Fibroblast of lung (primary cell): ENCODE data around the gene SYMPK. TPM values are rescaled to one million over a fixed set of nuclear protein-coding genes. Genes with fewer than 3 reads are reported as not detected.

ENCODE experiments used
- DNase-seq, 2 donors: peaks; one replicate each; pipeline versions ENCODE4 v3.0.0 to v3.0.0-alpha.2; 2010; ENCODE audit warnings: low read depth in 2 of 2
- H2AFZ ChIP-seq: 2 replicates; pipeline ENCODE4 v1.5.1; 2012; ENCODE audit warnings: low read length, control low read depth, inconsistent platforms
- H3K27ac ChIP-seq: 2 replicates; pipeline ENCODE4 v1.5.1; 2011; ENCODE audit warnings: low read length, control low read depth; ENCODE audit not compliant: insufficient read depth
- H3K27me3 ChIP-seq: 2 replicates; pipeline ENCODE4 v1.5.1; 2011; ENCODE audit warnings: mild to moderate bottlenecking, low read length; ENCODE audit not compliant: control insufficient read depth, insufficient read depth
- H3K36me3 ChIP-seq: 2 replicates; pipeline ENCODE4 v1.5.1; 2011; ENCODE audit warnings: low read length; ENCODE audit not compliant: control insufficient read depth, insufficient read depth
- H3K4me1 ChIP-seq: 2 replicates; pipeline ENCODE4 v1.5.1; 2011; ENCODE audit warnings: low read length; ENCODE audit not compliant: control insufficient read depth, insufficient read depth; ENCODE audit errors: extremely low read depth
- H3K4me2 ChIP-seq: 2 replicates; pipeline ENCODE4 v1.5.1; 2011; ENCODE audit warnings: low read length, control low read depth; ENCODE audit not compliant: insufficient read depth; ENCODE audit errors: extremely low read depth
- H3K4me3 ChIP-seq, 4 experiments: fragments of 200-600 bp in 1 of 4; sonication (generic) in 1 of 4; replicated peaks in 1 of 4; 2 replicates each; pipeline ENCODE4 v1.5.1; 2011 to 2016; ENCODE audit warnings: low read length in 4 of 4, low read depth in 3 of 4, mild to moderate bottlenecking in 3 of 4, control low read depth in 2 of 4, inconsistent platforms in 1 of 4, mixed read lengths in 1 of 4; ENCODE audit not compliant: insufficient read depth in 1 of 4; ENCODE audit errors: control extremely low read depth in 1 of 4
- H3K79me2 ChIP-seq: 2 replicates; pipeline ENCODE4 v1.5.1; 2012; ENCODE audit warnings: mild to moderate bottlenecking, low read length, inconsistent platforms; ENCODE audit not compliant: control insufficient read depth, insufficient read depth
- H3K9ac ChIP-seq: 2 replicates; pipeline ENCODE4 v1.5.1; 2011; ENCODE audit warnings: mild to moderate bottlenecking, low read length, control low read depth; ENCODE audit not compliant: insufficient read depth
- H3K9me3 ChIP-seq: 2 replicates; pipeline ENCODE4 v1.5.1; 2012; ENCODE audit warnings: low read depth, low read length; ENCODE audit not compliant: control insufficient read depth, insufficient read depth
- H4K20me1 ChIP-seq: 2 replicates; pipeline ENCODE4 v1.5.1; 2011; ENCODE audit warnings: low read length; ENCODE audit not compliant: control insufficient read depth, insufficient read depth; ENCODE audit errors: extremely low read depth
- CTCF ChIP-seq, 2 donors: IDR thresholded peaks in 1 of 2; conservative IDR thresholded peaks in 1 of 2; 1 replicate in 1 of 2; 2 replicates in 1 of 2; pipeline ENCODE4 v1.5.1; 2011 to 2012; ENCODE audit warnings: low read length in 2 of 2, control low read depth in 1 of 2, inconsistent platforms in 1 of 2, low read depth in 1 of 2, mild to moderate bottlenecking in 1 of 2
- EZH2 ChIP-seq: IDR thresholded peaks from 2 replicates; pipeline ENCODE4 v1.5.1; 2012; ENCODE audit warnings: low read length, control low read depth, mild to moderate bottlenecking; ENCODE audit errors: missing control alignments
- polyA plus RNA-seq, 2 donors: library from polyadenylated mRNA; depleted of rRNA in 1 of 2; stranded (reverse) in 1 of 2; unstranded in 1 of 2; fragments of >200 nt; gene quantifications; 2 replicates each; pipeline ENCODE4 v1.2.1, GENCODE V29; 2011 to 2012; ENCODE audit warnings: missing spikeins in 1 of 2
- total RNA-seq: library from RNA; depleted of rRNA; stranded (reverse); fragments of >200 nt; gene quantifications from 2 replicates; pipeline ENCODE4 v1.2.1, GENCODE V29; 2014

Gene SYMPK
- total and polyA plus RNA-seq, 2 donors (not counting 1 experiment from before 2014, with no cell fraction given) = 32.2 to 48.2 TPM

- peaks cover 2% of the 10 kb centered on the region for H3K4me1 ChIP-seq
- H2AFZ ChIP-seq = no peak overlapping the region
- H3K36me3 ChIP-seq = peaks cover 33% of the 10 kb centered on the region
- no peaks in the 10 kb centered on the region for H3K79me2 ChIP-seq
- no peak overlapping the region for H3K4me3 ChIP-seq
- H3K9me3 ChIP-seq = no peaks in the 10 kb centered on the region
- H3K27me3 ChIP-seq = no peaks in the 10 kb centered on the region
- no peaks in the 10 kb centered on the region for H4K20me1 ChIP-seq
- no peak overlapping the region for H3K27ac ChIP-seq
- H3K4me2 ChIP-seq = no peak overlapping the region
- H3K9ac ChIP-seq = no peak overlapping the region
- DNase-seq = no peak
- TF ChIP-seq CTCF (conservative IDR thresholded peaks at IDR 0.05 in 1 of 2, IDR thresholded peaks at IDR 0.05 in 1 of 2; ENCODE audit: low read depth in 1 of 2, low read length in 2 of 2) = no peak
- no peak for TF ChIP-seq EZH2
These were observed 41.8 kb downstream of the SYMPK start for GRCh38 chr19:45821103-45821521.

GRCh38 chr19:45820413-45821102 lies 42.4 kb downstream of the SYMPK start:
- Histone ChIP-seq H3K9ac (no peak overlapping the region), H3K9me3 (no peaks in the 10 kb centered on the region), H4K20me1 (no peaks in the 10 kb centered on the region), H3K4me2 (no peak overlapping the region), H3K27me3 (no peaks in the 10 kb centered on the region), H3K4me3 (no peak overlapping the region), H3K36me3 (peaks cover 28% of the 10 kb centered on the region), H3K4me1 (peaks cover 2% of the 10 kb centered on the region), H3K79me2 (no peaks in the 10 kb centered on the region), H2AFZ (no peak overlapping the region), H3K27ac (no peak overlapping the region)
- DNase-seq = no peak
- no peak for TF ChIP-seq CTCF (conservative IDR thresholded peaks at IDR 0.05 in 1 of 2, IDR thresholded peaks at IDR 0.05 in 1 of 2; ENCODE audit: low read depth in 1 of 2, low read length in 2 of 2)
- no peak for TF ChIP-seq EZH2

- no peak for TF ChIP-seq EZH2
- no peak for TF ChIP-seq CTCF (conservative IDR thresholded peaks at IDR 0.05 in 1 of 2, IDR thresholded peaks at IDR 0.05 in 1 of 2; ENCODE audit: low read depth in 1 of 2, low read length in 2 of 2)
- Histone ChIP-seq H2AFZ (no peak overlapping the region), H3K9ac (no peak overlapping the region), H3K79me2 (no peaks in the 10 kb centered on the region), H3K9me3 (no peaks in the 10 kb centered on the region), H4K20me1 (no peaks in the 10 kb centered on the region), H3K27ac (no peak overlapping the region), H3K36me3 (peaks cover 24% of the 10 kb centered on the region), H3K27me3 (no peaks in the 10 kb centered on the region), H3K4me2 (no peak overlapping the region), H3K4me3 (no peak overlapping the region), H3K4me1 (peaks cover 2% of the 10 kb centered on the region)
- no peak for DNase-seq
These were observed 43.2 kb downstream of the SYMPK start for GRCh38 chr19:45819769-45820168.
